HEK293 (cell line): ENCODE measurements around the gene SPRY4.

Experiments
- CTCF ChIA-PET: fragments of 350-600 bp; formaldehyde crosslinking; extraction: SDS; loops from one replicate; lab custom pipeline; 2021; ENCODE audit warnings: antibody characterized with exemption; lab: Yijun Ruan, JAX
- POLR2A ChIA-PET: fragments of 300-600 bp; formaldehyde crosslinking; extraction: SDS; loops from one replicate; lab custom pipeline; 2020; ENCODE audit warnings: antibody characterized with exemption, inconsistent platforms; lab: Yijun Ruan, JAX
- H3K27ac ChIP-seq: fragments of 200-500 bp; sonication (Bioruptor generic); 2 replicates; pipeline ENCODE4 v1.5.1; 2014; ENCODE audit warnings: low read depth, low read length, control low read depth, inconsistent platforms; ENCODE audit errors: extremely low read depth
- H3K36me3 ChIP-seq, 2 experiments: fragments of 200-500 bp in 1 of 2; sonication (Bioruptor generic) in 1 of 2; 1 replicate in 1 of 2; 2 replicates in 1 of 2; pipeline ENCODE4 v1.5.1; 2014 to 2017; ENCODE audit warnings: inconsistent platforms in 2 of 2, low read length in 2 of 2; ENCODE audit not compliant: control insufficient read depth in 2 of 2, insufficient read depth in 1 of 2
- H3K4me1 ChIP-seq: fragments of 200-500 bp; sonication (Bioruptor generic); 2 replicates; pipeline ENCODE4 v1.5.1; 2014; ENCODE audit warnings: mild to moderate bottlenecking, low read length, inconsistent platforms; ENCODE audit not compliant: control insufficient read depth, insufficient read depth
- H3K4me3 ChIP-seq: 2 replicates; pipeline ENCODE4 v1.5.1; 2011; ENCODE audit warnings: low read depth, mild to moderate bottlenecking, control low read depth, low read length, moderate library complexity
- H3K9me3 ChIP-seq: fragments of 200-500 bp; sonication (Bioruptor generic); 2 replicates; pipeline ENCODE4 v1.5.1; 2014; ENCODE audit warnings: low read depth, low read length, inconsistent platforms; ENCODE audit not compliant: control insufficient read depth, insufficient read depth
- ATF2 ChIP-seq: fragments of 450-650 bp; formaldehyde crosslinking; IDR thresholded peaks from 2 replicates; pipeline ENCODE4 v1.5.1; 2016; ENCODE audit warnings: missing biosample characterization, missing genetic modification characterization, low read depth
- GLIS1 ChIP-seq: fragments of 450-650 bp; formaldehyde crosslinking; IDR thresholded peaks from 2 replicates; pipeline ENCODE4 v1.5.1; 2016; ENCODE audit warnings: missing biosample characterization, missing genetic modification characterization
- KLF1 ChIP-seq: fragments of 450-650 bp; formaldehyde crosslinking; IDR thresholded peaks from 2 replicates; pipeline ENCODE4 v1.5.1; 2016; ENCODE audit warnings: missing biosample characterization, missing genetic modification characterization
- KLF8 ChIP-seq: fragments of 450-650 bp; formaldehyde crosslinking; IDR thresholded peaks from 2 replicates; pipeline ENCODE4 v1.5.1; 2016; ENCODE audit warnings: missing biosample characterization, missing genetic modification characterization
- KLF9 ChIP-seq: fragments of 450-650 bp; formaldehyde crosslinking; IDR thresholded peaks from 2 replicates; pipeline ENCODE4 v1.5.1; 2016; ENCODE audit warnings: missing biosample characterization, missing genetic modification characterization, low read depth
- SCRT1 ChIP-seq: fragments of 450-650 bp; formaldehyde crosslinking; IDR thresholded peaks from 2 replicates; pipeline ENCODE4 v1.5.1; 2016; ENCODE audit warnings: missing biosample characterization, missing genetic modification characterization, borderline replicate concordance
- ZBTB1 ChIP-seq: fragments of 450-650 bp; formaldehyde crosslinking; IDR thresholded peaks from 2 replicates; pipeline ENCODE4 v1.5.1; 2016; ENCODE audit warnings: missing biosample characterization, missing genetic modification characterization
- ZBTB17 ChIP-seq: fragments of 450-650 bp; formaldehyde crosslinking; IDR thresholded peaks from 2 replicates; pipeline ENCODE4 v1.5.1; 2016; ENCODE audit warnings: missing biosample characterization, missing genetic modification characterization
- ZFP3 ChIP-seq: fragments of 450-650 bp; formaldehyde crosslinking; IDR thresholded peaks from 2 replicates; pipeline ENCODE4 v1.5.1; 2016; ENCODE audit warnings: low read depth, missing biosample characterization, missing genetic modification characterization
- ZFP69B ChIP-seq: fragments of 450-650 bp; formaldehyde crosslinking; IDR thresholded peaks from 2 replicates; pipeline ENCODE4 v1.5.1; 2016; ENCODE audit warnings: missing biosample characterization, missing genetic modification characterization
- ZNF133 ChIP-seq: fragments of 450-650 bp; formaldehyde crosslinking; IDR thresholded peaks from 2 replicates; pipeline ENCODE4 v1.5.1; 2016; ENCODE audit warnings: missing biosample characterization, missing genetic modification characterization
- ZNF140 ChIP-seq: fragments of 450-650 bp; formaldehyde crosslinking; IDR thresholded peaks from 2 replicates; pipeline ENCODE4 v1.5.1; 2016; ENCODE audit warnings: missing biosample characterization, missing genetic modification characterization
- ZNF148 ChIP-seq: fragments of 450-650 bp; formaldehyde crosslinking; IDR thresholded peaks from 2 replicates; pipeline ENCODE4 v1.5.0; 2017; ENCODE audit warnings: missing biosample characterization, missing genetic modification characterization, borderline replicate concordance
- ZNF169 ChIP-seq: fragments of 450-650 bp; formaldehyde crosslinking; IDR thresholded peaks from 2 replicates; pipeline ENCODE4 v1.5.1; 2016; ENCODE audit warnings: missing biosample characterization, missing genetic modification characterization
- ZNF19 ChIP-seq: fragments of 450-650 bp; formaldehyde crosslinking; IDR thresholded peaks from 2 replicates; pipeline ENCODE4; 2016; ENCODE audit warnings: missing biosample characterization, missing genetic modification characterization, low read depth
- ZNF239 ChIP-seq: fragments of 450-650 bp; formaldehyde crosslinking; IDR thresholded peaks from 2 replicates; pipeline ENCODE4 v1.5.1; 2016; ENCODE audit warnings: missing biosample characterization, missing genetic modification characterization
- ZNF24 ChIP-seq: fragments of 450-650 bp; formaldehyde crosslinking; IDR thresholded peaks from 2 replicates; pipeline ENCODE4 v1.5.1; 2016; ENCODE audit warnings: missing biosample characterization, missing genetic modification characterization
- ZNF248 ChIP-seq: fragments of 450-650 bp; formaldehyde crosslinking; IDR thresholded peaks from 2 replicates; pipeline ENCODE4 v1.5.1; 2017; ENCODE audit warnings: missing biosample characterization, missing genetic modification characterization
- ZNF324 ChIP-seq: fragments of 450-650 bp; formaldehyde crosslinking; IDR thresholded peaks from 2 replicates; pipeline ENCODE4 v1.5.1; 2016; ENCODE audit warnings: missing biosample characterization, missing genetic modification characterization
- ZNF335 ChIP-seq: fragments of 450-650 bp; formaldehyde crosslinking; conservative IDR thresholded peaks from 2 replicates; pipeline ENCODE4 v1.5.1; 2016; ENCODE audit warnings: missing biosample characterization, missing genetic modification characterization
- ZNF341 ChIP-seq: fragments of 450-650 bp; formaldehyde crosslinking; IDR thresholded peaks from 2 replicates; pipeline ENCODE4; 2016; ENCODE audit warnings: low read depth, missing biosample characterization, missing genetic modification characterization
- ZNF362 ChIP-seq: fragments of 450-650 bp; formaldehyde crosslinking; IDR thresholded peaks from 2 replicates; pipeline ENCODE4 v1.5.1; 2016; ENCODE audit warnings: missing biosample characterization, missing genetic modification characterization
- ZNF416 ChIP-seq: fragments of 450-650 bp; formaldehyde crosslinking; IDR thresholded peaks from 2 replicates; pipeline ENCODE4 v1.5.1; 2016; ENCODE audit warnings: missing biosample characterization, missing genetic modification characterization
- ZNF473 ChIP-seq: fragments of 450-650 bp; formaldehyde crosslinking; IDR thresholded peaks from 2 replicates; pipeline ENCODE4 v1.5.1; 2017; ENCODE audit warnings: missing biosample characterization, missing genetic modification characterization
- ZNF600 ChIP-seq: fragments of 450-650 bp; formaldehyde crosslinking; IDR thresholded peaks from 2 replicates; pipeline ENCODE4 v1.5.1; 2016; ENCODE audit warnings: missing biosample characterization, missing genetic modification characterization
- ZNF639 ChIP-seq: fragments of 450-650 bp; formaldehyde crosslinking; IDR thresholded peaks from 2 replicates; pipeline ENCODE4 v1.5.1; 2016; ENCODE audit warnings: missing biosample characterization, missing genetic modification characterization
- ZNF658 ChIP-seq: fragments of 450-650 bp; formaldehyde crosslinking; IDR thresholded peaks from 2 replicates; pipeline ENCODE4; 2016; ENCODE audit warnings: missing biosample characterization, missing genetic modification characterization
- ZNF664 ChIP-seq: fragments of 450-650 bp; formaldehyde crosslinking; IDR thresholded peaks from 2 replicates; pipeline ENCODE4 v1.5.1; 2016; ENCODE audit warnings: missing biosample characterization, missing genetic modification characterization
- ZNF704 ChIP-seq: fragments of 450-650 bp; formaldehyde crosslinking; IDR thresholded peaks from 2 replicates; pipeline ENCODE4 v1.5.1; 2016; ENCODE audit warnings: missing biosample characterization, missing genetic modification characterization
- ZNF785 ChIP-seq: fragments of 450-650 bp; formaldehyde crosslinking; IDR thresholded peaks from 2 replicates; pipeline ENCODE4 v1.5.1; 2016; ENCODE audit warnings: missing biosample characterization, missing genetic modification characterization
- ZSCAN16 ChIP-seq: fragments of 450-650 bp; formaldehyde crosslinking; IDR thresholded peaks from 2 replicates; pipeline ENCODE4 v1.5.1; 2016; ENCODE audit warnings: missing biosample characterization, missing genetic modification characterization

SPRY4 gene

GRCh38 chr5:142330026-142330425 lies 5.2 kb upstream of the SPRY4 start:
- POLR2A ChIA-PET, result no interaction called here
- H3K4me3 ChIP-seq, result no peak overlapping the region
- CTCF ChIA-PET, result interaction anchor here (0.6 to 1.2 kb wide), 3 partner anchors 24 to 1110 kb away, joined by 3 to 5 read pairs (median 3); no protein-coding TSS in a partner anchor

GRCh38 chr5:142327111-142327842 lies 2.5 kb upstream of the SPRY4 start:
- Histone ChIP-seq H3K27ac (no peak overlapping the region), H3K36me3 (no peaks in the 10 kb centered on the region), H3K4me3 (no peak overlapping the region), H3K4me1 (peaks cover 17% of the 10 kb centered on the region), H3K9me3 (no peaks in the 10 kb centered on the region)
- ChIA-PET POLR2A (no interaction called here), CTCF (interaction anchor here (0.5 to 1.1 kb wide), 5 partner anchors 18 to 222 kb away, joined by 3 to 6 read pairs (median 3); no protein-coding TSS in a partner anchor)
- TF ChIP-seq ZNF239 (tag by site-specific recombination), result no peak
- peak; percentile 63; the same call in 1 of the 2 replicates for TF ChIP-seq KLF1 (tag by site-specific recombination)
- TF ChIP-seq ZNF148 (tag by site-specific recombination), result no peak
- no peak for TF ChIP-seq ZNF133 (tag by site-specific recombination)
- no peak for TF ChIP-seq ZNF140 (tag by site-specific recombination)
- TF ChIP-seq ZNF335, result no peak
- no peak for TF ChIP-seq ZBTB1 (tag by site-specific recombination)
- no peak for TF ChIP-seq ZNF658 (tag by site-specific recombination)
- no peak for TF ChIP-seq ZFP69B (tag by site-specific recombination)
- TF ChIP-seq ZBTB17 (tag by site-specific recombination), result no peak
- no peak for TF ChIP-seq ZSCAN16 (tag by site-specific recombination)
- TF ChIP-seq ZNF600 (tag by site-specific recombination), result no peak
- TF ChIP-seq ZNF704 (tag by site-specific recombination), result no peak
- no peak for TF ChIP-seq ATF2 (tag by site-specific recombination)
- no peak for TF ChIP-seq KLF9 (tag by site-specific recombination)
- TF ChIP-seq ZFP3 (tag by site-specific recombination), result no peak
- TF ChIP-seq ZNF639, result no peak
- TF ChIP-seq ZNF341, result peak; percentile 67
- TF ChIP-seq ZNF24 (tag by site-specific recombination), result peak; percentile 95
- TF ChIP-seq ZNF664 (tag by site-specific recombination), result no peak
- TF ChIP-seq ZNF248, result no peak
- no peak for TF ChIP-seq ZNF785 (tag by site-specific recombination)
- TF ChIP-seq ZNF473 (tag by site-specific recombination), result no peak
- no peak for TF ChIP-seq GLIS1
- TF ChIP-seq ZNF416 (tag by site-specific recombination), result no peak
- no peak for TF ChIP-seq ZNF362
- peak; percentile 43; the same call in 1 of the 2 replicates for TF ChIP-seq KLF8
- no peak for TF ChIP-seq ZNF324 (tag by site-specific recombination)

More at GRCh38 chr5:142330026-142330425, 5.2 kb upstream of the SPRY4 start:
- no peak overlapping the region for H3K27ac ChIP-seq
- H3K36me3 ChIP-seq, result no peaks in the 10 kb centered on the region
- H3K4me1 ChIP-seq, result peaks cover 4% of the 10 kb centered on the region
- TF ChIP-seq ZNF169 (tag by site-specific recombination) (no peak), SCRT1 (tag by site-specific recombination) (no peak), ZNF658 (tag by site-specific recombination) (no peak), ZNF19 (tag by site-specific recombination) (no peak)
- no peaks in the 10 kb centered on the region for H3K9me3 ChIP-seq
